ENCODE data around the gene SUSD4. TPM values are rescaled to one million over a fixed set of nuclear protein-coding genes. Genes with fewer than 3 reads are reported as not detected.

SUSD4 gene
- total RNA-seq, 1 experiment from 2014 or later = 3.5 TPM

- no CpG with 5 or more reads among the region's 6 CpGs for WGBS (ENCODE audit: extremely low coverage, insufficient read length, low lambda C conversion rate)
Observed at GRCh38 chr1:223353939-223354338, 10.0 kb downstream of the SUSD4 start.

More at GRCh38 chr1:223353939-223354338, 10.0 kb downstream of the SUSD4 start:
- no peak overlapping the region for H3K23ac ChIP-seq (ENCODE audit: insufficient read length, low read depth, low read length)
- no peak overlapping the region for H3K9ac ChIP-seq (ENCODE audit: extremely low read depth, insufficient read length, low read length)
- H3K4ac ChIP-seq (ENCODE audit: low read depth, low read length) = no peak overlapping the region
- H3K4me3 Mint-ChIP-seq = no peak overlapping the region
- no peak overlapping the region for H4K5ac ChIP-seq (ENCODE audit: insufficient read length, low read depth, low read length)
- no peaks in the 10 kb centered on the region for H3K79me1 ChIP-seq (ENCODE audit: insufficient read depth, low read depth, low read length, poor library complexity, severe bottlenecking)
- no peak overlapping the region for H3K56ac ChIP-seq (ENCODE audit: insufficient read length, low read depth, low read length)
- H3K9me3 Mint-ChIP-seq = no peaks in the 10 kb centered on the region
- no peak for DNase-seq
- no peaks in the 10 kb centered on the region for H3K4me1 ChIP-seq (ENCODE audit: insufficient read depth, low read length)
- no peaks in the 10 kb centered on the region for H3K9me3 ChIP-seq (ENCODE audit: control insufficient read depth, low read depth, low read length)
- no peak overlapping the region for H2AK5ac ChIP-seq (ENCODE audit: insufficient read length, low read length)
- H3K27me3 Mint-ChIP-seq (ENCODE audit: low read depth) = peaks cover 20% of the 10 kb centered on the region
- no peak overlapping the region for H2BK20ac ChIP-seq (ENCODE audit: low read depth, low read length, poor library complexity, severe bottlenecking)
- no peak overlapping the region for H3K4me2 ChIP-seq (ENCODE audit: insufficient read depth, insufficient read length, low read length)
- no peaks in the 10 kb centered on the region for H3K79me2 ChIP-seq (ENCODE audit: insufficient read depth, low read length)
- H4K20me1 ChIP-seq (ENCODE audit: control insufficient read depth, insufficient read depth, insufficient read length) = no peaks in the 10 kb centered on the region
- no peak overlapping the region for H2BK12ac ChIP-seq (ENCODE audit: insufficient read length, low read depth, low read length)
- H3K27ac Mint-ChIP-seq = no peak overlapping the region
- H3K18ac ChIP-seq (ENCODE audit: insufficient read length, low read depth, low read length) = no peak overlapping the region
- no peak overlapping the region for H2BK5ac ChIP-seq (ENCODE audit: insufficient read length, low read length)
- no peak overlapping the region for H2BK15ac ChIP-seq (ENCODE audit: low read depth, low read length)
- H3K27ac ChIP-seq (ENCODE audit: insufficient read length, low read depth, low read length) = no peak overlapping the region
- H3K4me1 Mint-ChIP-seq = peaks cover 16 to 20% of the 10 kb centered on the region in 2 experiments
- H4K8ac ChIP-seq (replicated peaks; ENCODE audit: insufficient read length, low read depth, low read length) = no peak overlapping the region
- no peaks in the 10 kb centered on the region for H3K23me2 ChIP-seq (ENCODE audit: insufficient read length, low read depth, low read length, poor library complexity, severe bottlenecking)
- no peak overlapping the region for H3K14ac ChIP-seq (ENCODE audit: insufficient read depth, low read length)
- no peak overlapping the region for H4K91ac ChIP-seq (ENCODE audit: insufficient read length, low read depth, low read length)
- H2BK120ac ChIP-seq (ENCODE audit: low read depth, low read length, poor library complexity, severe bottlenecking) = no peak overlapping the region
- H2AFZ ChIP-seq (ENCODE audit: low read length) = no peak overlapping the region
- TF ChIP-seq CTCF (conservative IDR thresholded peaks at IDR 0.05) = no peak
- H3K27me3 ChIP-seq (ENCODE audit: insufficient read depth, low read length) = no peaks in the 10 kb centered on the region
- H3T11ph ChIP-seq (ENCODE audit: low read length) = no peak overlapping the region
- no peaks in the 10 kb centered on the region for H3K36me3 Mint-ChIP-seq (ENCODE audit: insufficient read depth in 1 of 3, low read depth in 3 of 3)
